Mucosa of rectum (tissue), 2 donors: Measurements from ENCODE around the gene MTTP.

ENCODE experiments used
- H3K27ac ChIP-seq, 2 donors: one replicate each; pipeline ENCODE4 v1.7.0; 2013; ENCODE audit warnings: inconsistent platforms in 2 of 2, low read depth in 2 of 2, low read length in 2 of 2
- H3K27me3 ChIP-seq, 2 donors: one replicate each; pipeline ENCODE4 v1.7.0; 2013; ENCODE audit warnings: low read length in 2 of 2; ENCODE audit not compliant: control insufficient read depth in 2 of 2, insufficient read depth in 2 of 2
- H3K36me3 ChIP-seq, 2 donors: one replicate each; pipeline ENCODE4 v1.7.0; 2013; ENCODE audit warnings: low read length in 2 of 2; ENCODE audit not compliant: control insufficient read depth in 2 of 2, insufficient read depth in 2 of 2
- H3K4me1 ChIP-seq, 2 donors: one replicate each; pipeline ENCODE4 v1.7.0; 2013; ENCODE audit warnings: low read length in 2 of 2, mild to moderate bottlenecking in 1 of 2; ENCODE audit not compliant: control insufficient read depth in 2 of 2, insufficient read depth in 2 of 2
- H3K4me3 ChIP-seq, 2 donors: one replicate each; pipeline ENCODE4 v1.7.0; 2013; ENCODE audit warnings: low read length in 2 of 2
- H3K9ac ChIP-seq, 2 donors: one replicate each; pipeline ENCODE4 v1.7.0; 2013; ENCODE audit warnings: low read length in 2 of 2, low read depth in 1 of 2, mild to moderate bottlenecking in 1 of 2
- H3K9me3 ChIP-seq, 2 donors: one replicate each; pipeline ENCODE4 v1.7.0; 2013; ENCODE audit warnings: low read length in 2 of 2; ENCODE audit not compliant: control insufficient read depth in 2 of 2
- donor health status: healthy.
- donor health status: Normal muscosa, but diverticular disease.

The MTTP gene

DNA sequence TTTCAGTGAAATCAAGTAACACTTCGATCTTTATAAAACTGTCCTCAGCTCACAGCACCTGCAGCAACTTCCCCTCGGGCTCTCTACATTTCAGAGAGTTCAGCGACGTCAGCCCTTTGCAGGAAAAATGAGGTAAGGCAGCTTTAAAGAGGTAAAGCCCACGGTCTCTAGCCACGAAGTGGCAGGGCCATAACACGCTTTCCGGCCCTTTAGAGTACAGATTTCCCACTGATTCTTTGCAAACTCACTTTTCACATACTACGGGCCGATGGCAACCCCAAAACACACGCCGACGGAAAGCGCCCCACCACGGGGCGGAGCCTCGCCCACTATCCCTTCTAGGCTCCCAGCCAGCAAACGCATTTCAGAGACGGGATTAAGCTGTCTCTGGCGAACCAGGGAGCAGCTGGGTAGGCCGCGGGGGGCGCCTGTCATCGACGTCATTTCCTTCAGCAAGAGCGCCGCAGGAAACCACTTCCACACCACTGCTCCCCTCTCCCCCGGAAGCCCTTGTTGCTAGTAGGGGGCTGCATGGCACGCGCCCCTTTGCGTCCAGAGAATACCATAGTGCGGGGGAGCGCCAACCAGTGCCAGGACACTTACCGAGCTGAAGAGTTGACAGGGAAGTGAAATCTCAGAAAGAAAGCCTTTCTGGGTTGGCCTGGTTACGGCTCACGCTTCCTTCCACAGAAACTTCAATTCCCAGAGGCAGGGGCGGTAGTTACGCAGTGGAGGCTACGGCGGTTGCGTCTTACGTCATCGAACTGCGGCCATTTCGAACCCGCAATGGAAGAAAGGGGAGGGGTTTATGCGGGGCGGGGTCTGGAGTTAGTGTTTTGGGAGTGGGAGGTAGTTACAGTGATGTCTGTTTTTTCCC is 11.1 kb upstream of the MTTP start, which contains the start of gene TRMT10A:
Gene TRMT10A, minus strand, starts transcription at position 730 of the 877 bp plus-strand sequence. CDS start 4,701 bp downstream, outside the sequence.
- Histone ChIP-seq H3K27ac (peak within 1 kb of the TSS; percentile 94 to 96), H3K36me3 (no peaks in the 10 kb centered on the region), H3K4me1 (peaks cover 6 to 8% of the 10 kb centered on the region in 2 donors), H3K9me3 (no peaks in the 10 kb centered on the region), H3K4me3 (peak within 1 kb of the TSS; percentile 85 to 91), H3K27me3 (peaks cover 0 to 3% of the 10 kb centered on the region in 2 donors), H3K9ac (peak within 1 kb of the TSS; percentile 87 to 98)

DNA sequence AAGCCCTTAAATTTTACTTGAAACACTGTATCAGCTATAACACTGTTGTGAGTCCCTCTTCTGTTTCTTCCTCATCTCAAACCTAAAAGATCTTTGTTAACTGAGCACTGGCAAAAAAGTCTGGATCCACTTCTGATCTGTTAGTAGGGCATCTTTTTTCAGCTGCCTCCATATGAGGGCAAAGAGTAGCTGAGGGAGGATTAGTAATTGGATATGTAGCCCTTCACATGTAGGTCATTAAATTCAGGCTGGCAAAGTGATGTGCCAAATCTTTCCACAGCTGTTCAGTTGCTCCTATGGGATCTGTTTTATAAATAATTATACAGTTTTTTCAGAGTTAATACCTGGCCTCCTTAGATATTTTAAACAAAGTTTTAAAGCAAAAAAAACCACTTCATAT is 9.7 kb upstream of the MTTP start:
- H3K4me1 ChIP-seq = peaks cover 8 to 9% of the 10 kb centered on the region in 2 donors
- H3K4me3 ChIP-seq = no peak overlapping the region
- no peaks in the 10 kb centered on the region for H3K36me3 ChIP-seq
- peaks cover 0 to 3% of the 10 kb centered on the region in 2 donors for H3K27me3 ChIP-seq
- H3K27ac ChIP-seq = no peak overlapping the region
- H3K9me3 ChIP-seq = no peaks in the 10 kb centered on the region
- H3K9ac ChIP-seq = no peak overlapping the region

DNA sequence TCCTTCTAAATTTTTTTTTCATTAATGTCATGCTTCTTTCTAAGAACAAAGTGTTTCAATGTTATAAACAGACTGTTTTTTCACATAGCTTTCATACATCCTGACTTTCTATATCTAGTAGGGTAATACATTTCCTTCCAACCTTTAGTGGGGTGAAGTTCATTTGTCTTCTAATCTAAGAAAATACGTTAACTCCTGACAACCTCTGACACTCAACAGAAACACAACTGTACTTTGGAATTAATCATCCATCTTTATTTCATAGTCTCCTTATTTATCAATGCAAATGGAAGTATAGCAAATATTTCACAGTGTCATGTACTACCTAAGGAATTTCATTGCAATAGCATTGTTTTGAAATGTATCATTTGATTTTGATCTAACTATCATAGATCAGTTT is 2.7 kb upstream of the MTTP start:
- H3K9ac ChIP-seq = no peak overlapping the region
- H3K36me3 ChIP-seq = no peaks in the 10 kb centered on the region
- H3K9me3 ChIP-seq = no peaks in the 10 kb centered on the region
- peaks cover 0 to 2% of the 10 kb centered on the region in 2 donors for H3K4me1 ChIP-seq
- no peak overlapping the region for H3K4me3 ChIP-seq
- no peak overlapping the region for H3K27ac ChIP-seq
- peaks cover 0 to 2% of the 10 kb centered on the region in 2 donors for H3K27me3 ChIP-seq

DNA sequence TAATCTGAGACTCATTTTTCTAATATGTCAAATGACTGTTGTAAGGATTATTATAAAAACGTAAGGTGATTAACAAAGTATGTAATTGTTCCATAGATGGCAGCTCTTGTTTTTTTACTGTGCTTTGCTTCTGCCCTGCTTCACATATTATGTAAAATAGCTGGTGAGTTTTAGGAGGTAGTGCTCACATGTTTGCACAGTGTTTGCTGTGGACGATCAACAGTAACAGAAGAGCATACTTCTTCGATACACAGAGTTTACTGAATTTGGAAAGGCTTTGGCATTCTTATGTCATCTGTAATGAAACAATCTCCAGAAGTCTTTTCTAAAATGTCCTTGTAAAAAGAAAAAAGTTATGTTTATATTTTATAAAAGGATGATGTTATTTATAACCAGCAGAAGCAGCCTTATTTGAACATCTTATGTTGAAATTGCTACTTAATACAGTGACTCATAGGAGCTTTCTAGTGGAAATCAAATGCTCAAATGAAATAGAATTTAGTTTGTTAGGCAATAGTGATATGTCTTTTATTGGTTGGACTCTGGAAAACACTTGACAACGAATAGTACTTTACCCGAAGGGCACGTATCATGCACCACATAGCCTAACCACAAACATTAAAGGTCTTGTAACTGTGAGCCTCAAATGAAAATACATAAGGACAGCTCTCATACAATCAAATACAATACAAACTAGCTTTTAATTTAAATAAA is 1.9 kb upstream of the MTTP start:
- Histone ChIP-seq H3K9ac (no peak overlapping the region), H3K4me1 (peaks cover 0 to 2% of the 10 kb centered on the region in 2 donors), H3K4me3 (no peak overlapping the region), H3K9me3 (no peaks in the 10 kb centered on the region), H3K36me3 (no peaks in the 10 kb centered on the region), H3K27me3 (peaks cover 0 to 2% of the 10 kb centered on the region in 2 donors), H3K27ac (peak overlapping the region in 1 of 2 donors; percentile 16)

DNA sequence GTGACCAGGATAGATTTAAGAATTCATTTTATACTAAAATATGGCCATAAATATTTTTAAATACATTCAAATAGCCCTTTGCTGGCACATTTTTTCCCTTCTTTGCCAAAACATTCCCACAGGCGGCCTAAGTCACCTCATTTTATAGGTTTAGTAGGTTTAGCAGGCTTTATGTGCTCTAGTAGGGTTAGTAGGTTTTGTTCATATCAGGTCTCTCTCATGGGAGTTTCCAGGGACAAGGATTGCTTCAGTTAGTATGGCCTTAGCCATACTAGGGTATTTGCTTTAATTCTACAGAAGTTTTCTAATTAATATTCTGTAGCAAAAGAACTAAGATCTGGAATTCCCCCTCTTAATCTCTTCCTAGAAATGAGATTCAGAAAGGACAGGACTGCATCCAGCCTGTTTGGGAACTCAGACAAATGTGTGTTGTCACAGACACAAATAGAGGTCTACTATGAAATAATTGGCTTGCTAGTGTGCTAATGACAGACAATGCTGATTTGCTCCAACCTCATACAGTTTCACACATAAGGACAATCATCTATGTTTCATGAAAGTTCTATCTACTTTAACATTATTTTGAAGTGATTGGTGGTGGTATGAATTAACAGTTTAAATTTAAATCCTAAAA is 772 bp upstream of the MTTP start:
- H3K9ac ChIP-seq = no peak overlapping the region
- no peak overlapping the region for H3K27ac ChIP-seq
- H3K27me3 ChIP-seq = peaks cover 0 to 2% of the 10 kb centered on the region in 2 donors
- H3K9me3 ChIP-seq = no peaks in the 10 kb centered on the region
- peaks cover 0 to 9% of the 10 kb centered on the region in 2 donors for H3K4me1 ChIP-seq
- no peaks in the 10 kb centered on the region for H3K36me3 ChIP-seq
- H3K4me3 ChIP-seq = no peak overlapping the region

DNA sequence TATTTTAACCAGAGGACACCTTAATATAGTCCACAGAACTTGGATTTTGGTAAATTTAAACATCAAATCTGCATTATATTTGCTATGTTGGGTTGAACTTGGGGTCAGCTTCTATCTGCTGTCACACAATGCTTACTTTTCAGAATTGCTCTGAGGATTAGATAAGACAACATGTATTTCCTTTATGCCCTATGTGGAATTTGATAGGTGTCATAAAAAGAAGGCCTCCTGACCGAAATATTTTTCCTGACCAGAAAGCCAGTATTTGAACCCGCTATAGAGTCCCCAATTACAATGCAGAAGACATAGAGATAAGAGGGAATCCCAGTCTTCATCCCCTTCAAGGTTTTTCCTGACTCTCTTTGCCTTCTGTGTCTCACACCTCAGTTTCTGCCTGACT is 4.1 kb downstream of the MTTP start:
- H3K9ac ChIP-seq = no peak overlapping the region
- H3K27me3 ChIP-seq = no peaks in the 10 kb centered on the region
- no peak overlapping the region for H3K27ac ChIP-seq
- peaks cover 0 to 12% of the 10 kb centered on the region in 2 donors for H3K4me1 ChIP-seq
- H3K36me3 ChIP-seq = no peaks in the 10 kb centered on the region
- no peaks in the 10 kb centered on the region for H3K9me3 ChIP-seq
- H3K4me3 ChIP-seq = no peak overlapping the region

DNA sequence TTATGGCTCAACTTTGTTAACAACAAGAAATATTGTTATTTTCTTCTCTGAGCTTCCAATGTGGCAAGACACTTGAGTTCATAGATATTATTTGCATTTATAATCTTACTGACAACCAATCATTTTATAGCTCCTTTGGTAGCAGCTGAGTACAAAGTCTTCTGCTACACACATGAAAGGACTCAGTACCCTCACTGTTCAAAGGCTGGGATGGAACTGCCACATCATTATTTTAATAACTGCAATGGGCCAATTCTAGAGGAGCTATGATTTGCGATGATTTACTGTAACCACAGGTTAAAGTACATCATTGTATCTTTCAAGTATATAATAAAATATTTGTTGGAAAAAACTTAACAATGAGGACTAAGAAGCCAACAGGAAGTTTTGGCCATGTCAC is 10.9 kb downstream of the MTTP start:
- H3K27me3 ChIP-seq = no peaks in the 10 kb centered on the region
- no peak overlapping the region for H3K4me3 ChIP-seq
- H3K9ac ChIP-seq = no peak overlapping the region
- H3K9me3 ChIP-seq = no peaks in the 10 kb centered on the region
- H3K27ac ChIP-seq = no peak overlapping the region
- H3K4me1 ChIP-seq = peaks cover 3 to 13% of the 10 kb centered on the region in 2 donors
- no peaks in the 10 kb centered on the region for H3K36me3 ChIP-seq

DNA sequence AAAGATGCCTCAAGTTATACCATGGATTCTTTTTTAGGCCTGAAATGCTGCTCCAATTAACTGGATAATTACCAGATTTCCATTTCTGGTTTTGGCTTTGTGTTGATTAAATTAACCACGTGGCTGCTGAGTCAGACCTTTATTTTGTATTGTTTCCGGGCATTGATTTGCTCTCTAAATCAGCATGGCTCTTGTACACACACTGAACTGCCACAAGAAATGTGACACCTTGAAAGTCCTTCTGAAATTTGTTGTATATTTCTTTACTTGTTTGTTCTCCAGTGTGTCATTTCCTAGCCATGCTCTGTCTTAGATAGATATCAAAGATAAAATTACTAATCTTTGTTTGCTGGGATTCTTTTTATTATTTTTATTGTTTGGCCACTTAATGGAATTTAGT is 11.7 kb downstream of the MTTP start:
- Histone ChIP-seq H3K4me1 (peaks cover 3 to 13% of the 10 kb centered on the region in 2 donors), H3K27ac (peak overlapping the region in 1 of 2 donors; percentile 26), H3K9me3 (no peaks in the 10 kb centered on the region), H3K27me3 (no peaks in the 10 kb centered on the region), H3K36me3 (no peaks in the 10 kb centered on the region), H3K4me3 (no peak overlapping the region), H3K9ac (no peak overlapping the region)

DNA sequence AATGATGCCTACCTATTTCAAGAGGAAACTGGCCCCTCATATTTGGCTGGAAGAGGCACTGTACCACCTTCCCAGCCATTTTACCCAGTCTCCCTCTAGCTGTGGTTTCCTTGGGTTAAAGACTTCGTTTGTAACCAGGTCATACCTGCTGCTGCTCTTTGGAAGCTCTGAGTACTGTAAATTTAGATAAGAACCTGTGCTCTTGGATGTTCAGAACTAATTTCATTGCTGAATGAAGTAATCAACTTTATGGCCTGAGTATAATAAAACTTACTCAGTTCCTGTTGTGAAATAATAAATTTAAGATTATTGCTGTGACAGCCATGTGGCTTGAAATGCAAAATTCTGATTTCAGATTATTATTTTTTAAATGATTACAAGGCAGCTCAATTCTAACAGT is 12.2 kb downstream of the MTTP start:
- Histone ChIP-seq H3K4me3 (no peak overlapping the region), H3K4me1 (peaks cover 3 to 13% of the 10 kb centered on the region in 2 donors), H3K9ac (no peak overlapping the region), H3K36me3 (no peaks in the 10 kb centered on the region), H3K27me3 (no peaks in the 10 kb centered on the region), H3K9me3 (no peaks in the 10 kb centered on the region), H3K27ac (peak overlapping the region in 1 of 2 donors; percentile 26)

DNA sequence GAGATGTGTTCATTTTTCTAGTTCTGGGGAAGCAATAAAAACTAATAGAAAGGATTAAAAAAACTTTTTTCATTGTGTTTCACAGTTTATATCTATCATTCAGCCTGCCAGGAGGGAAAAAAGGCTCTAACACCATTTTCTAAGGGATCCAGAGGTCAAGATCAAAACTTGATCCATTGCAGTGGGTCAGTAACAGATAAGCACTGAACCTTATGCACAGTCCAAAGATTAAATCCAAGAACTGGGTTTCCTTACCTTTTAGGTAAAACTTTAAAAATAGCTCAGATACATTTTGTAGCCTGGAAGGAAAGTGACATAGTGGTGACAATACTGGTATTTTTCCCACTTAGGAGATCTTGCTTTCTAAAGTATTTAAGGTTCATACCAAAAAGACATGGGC is 12.7 kb downstream of the MTTP start:
- no peaks in the 10 kb centered on the region for H3K9me3 ChIP-seq

More for the DNA sequence above, 12.7 kb downstream of the MTTP start:
- Histone ChIP-seq H3K27me3 (no peaks in the 10 kb centered on the region), H3K27ac (no peak overlapping the region), H3K36me3 (no peaks in the 10 kb centered on the region), H3K9ac (no peak overlapping the region), H3K4me1 (peaks cover 3 to 13% of the 10 kb centered on the region in 2 donors), H3K4me3 (no peak overlapping the region)
